ENCODE results near the gene SLC25A21.
A peak's percentile ranks its signal among the peaks of the same experiment; 100 is the strongest.
"Not testable (repeated sequence)": the region's sequence is repeated elsewhere in the genome, so short reads cannot be mapped to it uniquely, and the experiment has no call there.

Gene SLC25A21

DNA sequence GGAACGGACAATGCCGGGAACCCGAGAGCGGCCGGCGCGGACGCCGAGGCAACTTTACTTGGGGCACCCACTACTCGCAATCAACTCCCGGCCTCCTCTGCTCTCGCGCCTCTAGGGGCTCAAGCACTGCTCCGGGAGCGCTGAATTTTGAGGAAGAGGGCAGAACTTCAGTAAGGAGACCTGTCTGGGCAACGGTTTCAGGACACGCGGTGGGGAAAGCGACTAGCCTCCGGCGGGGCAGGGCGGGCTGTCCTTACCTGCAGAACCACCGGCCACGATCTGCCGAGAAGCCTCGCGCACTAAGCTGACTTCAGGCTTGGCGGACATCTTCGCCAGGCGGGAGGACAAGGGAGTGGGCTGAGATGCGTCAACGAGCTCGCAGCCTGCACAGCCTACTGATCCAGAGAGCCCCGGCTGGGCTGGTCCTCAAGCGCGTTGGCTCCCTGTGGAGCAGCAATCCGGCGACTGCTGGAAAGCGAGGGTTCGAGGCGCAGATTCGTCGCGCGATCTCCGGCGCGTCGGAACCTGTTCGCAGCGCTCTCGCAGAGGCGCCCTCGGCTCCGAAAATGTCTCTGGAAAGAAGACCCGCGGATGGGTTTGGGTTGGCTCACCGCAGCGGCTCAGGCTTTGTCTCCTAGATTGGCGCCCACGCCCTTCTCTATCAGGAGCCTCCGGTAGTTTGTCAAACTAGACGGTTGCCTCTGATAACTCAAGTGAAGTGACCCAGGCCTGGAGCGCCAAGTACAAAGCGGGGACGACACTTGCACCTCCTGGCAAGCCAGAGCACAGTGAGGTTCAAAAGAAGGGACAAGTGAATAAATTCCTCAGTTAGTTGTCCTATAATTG is at the start of gene SLC25A21:
Gene SLC25A21 (minus strand): TSS at position 583 of the 846 bp plus-strand sequence.
- Histone ChIP-seq H3K4me3 (peak within 1 kb of the TSS; percentile 31 to 56 (median 52)), H3K27ac (peak within 1 kb of the TSS in 15 of 21 experiments; percentile 20 to 84 (median 73))

GRCh38 chr14:37221073-37221472 is 48.7 kb upstream of the SLC25A21 start:
- H3K4me3 ChIP-seq, result no peak overlapping the region
- H3K27ac ChIP-seq, result no peak overlapping the region

DNA sequence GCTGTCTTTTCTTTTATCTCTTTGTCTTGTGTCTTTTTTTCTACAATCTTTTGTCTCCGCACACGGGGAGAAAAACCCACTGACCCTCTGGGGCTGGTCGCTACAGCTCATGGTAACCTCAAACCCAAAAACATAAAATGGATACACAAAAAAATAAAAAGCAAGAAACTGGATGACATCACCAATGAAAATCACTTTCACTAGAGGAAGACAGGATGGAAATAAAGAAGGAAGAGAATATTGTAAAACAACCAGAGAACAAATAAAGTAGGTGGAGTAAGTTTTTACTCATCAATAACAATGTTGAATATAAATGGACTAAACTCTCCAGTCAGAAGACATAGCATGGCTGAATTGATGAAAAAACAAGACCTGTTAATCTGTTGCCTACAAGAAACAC is 42.9 kb upstream of the SLC25A21 start:
- H3K27ac ChIP-seq, result no peak overlapping the region
- H3K4me3 ChIP-seq, result no peak overlapping the region

GRCh38 chr14:37213016-37213415 is 40.6 kb upstream of the SLC25A21 start:
- Histone ChIP-seq H3K4me3 (no peak overlapping the region), H3K27ac (no peak overlapping the region)

DNA sequence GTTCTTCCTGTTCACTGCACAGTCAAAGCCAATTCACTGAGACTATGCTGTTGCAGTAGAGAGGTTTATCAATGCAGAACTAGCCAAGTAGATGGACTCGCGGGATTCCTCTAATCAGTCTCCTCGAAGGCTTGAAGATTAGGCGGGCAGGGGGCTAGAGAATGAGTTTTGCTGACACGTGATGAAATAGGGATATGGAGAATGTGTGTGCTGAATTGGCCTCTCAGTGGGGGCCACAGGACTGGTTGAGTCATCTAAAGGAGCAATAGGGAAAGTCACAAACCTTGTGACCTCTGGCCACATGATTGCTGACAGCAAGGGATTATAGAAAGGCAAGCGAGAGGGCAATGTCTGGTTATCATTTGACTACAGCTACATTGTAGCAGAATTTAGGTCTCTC is 38.0 kb upstream of the SLC25A21 start:
- Histone ChIP-seq H3K4me3 (no peak overlapping the region), H3K27ac (no peak overlapping the region)

- H3K27ac ChIP-seq, H3K4me3 ChIP-seq: not testable (repeated sequence)
Measured at GRCh38 chr14:37209617-37210016, 37.2 kb upstream of the SLC25A21 start.

GRCh38 chr14:37205623-37206605 is 33.5 kb upstream of the SLC25A21 start:
- not testable (repeated sequence) for H3K4me3 ChIP-seq, H3K27ac ChIP-seq

DNA sequence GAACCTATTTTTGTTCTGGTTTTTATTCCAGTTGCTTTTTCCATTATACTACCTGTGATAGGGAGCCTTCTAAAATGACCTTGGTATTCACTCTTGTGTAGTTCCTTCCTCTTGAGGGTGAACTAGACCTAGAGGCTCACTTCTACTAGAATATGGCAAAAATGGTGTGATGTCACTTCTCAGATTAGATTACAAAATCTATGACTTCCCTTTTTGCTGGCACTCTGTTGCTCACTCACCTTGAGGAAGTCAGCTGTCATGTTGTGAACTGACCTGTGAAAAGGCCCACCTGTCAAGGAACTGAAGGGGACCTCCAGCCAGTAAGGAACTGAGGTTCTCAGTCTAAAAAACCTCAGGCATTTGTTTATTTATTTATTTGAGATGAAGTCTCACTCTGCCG is 31.0 kb upstream of the SLC25A21 start:
- Histone ChIP-seq H3K27ac (no peak overlapping the region), H3K4me3 (no peak overlapping the region)

- Histone ChIP-seq H3K4me3 (no peak overlapping the region), H3K27ac (no peak overlapping the region)
Measured at GRCh38 chr14:37202812-37203211, 30.4 kb upstream of the SLC25A21 start.

- no peak overlapping the region for H3K4me3 ChIP-seq
Measured at GRCh38 chr14:37202265-37202664, 29.9 kb upstream of the SLC25A21 start.

GRCh38 chr14:37201724-37202123 is 29.3 kb upstream of the SLC25A21 start:
- Histone ChIP-seq H3K4me3 (no peak overlapping the region), H3K27ac (no peak overlapping the region)

More at GRCh38 chr14:37202265-37202664, 29.9 kb upstream of the SLC25A21 start:
- no peak overlapping the region for H3K27ac ChIP-seq

- no peak overlapping the region for H3K27ac ChIP-seq
- peak overlapping the region in 1 of 7 experiments; percentile 59 for H3K4me3 ChIP-seq
Measured at GRCh38 chr14:37198907-37199306, 26.5 kb upstream of the SLC25A21 start.

GRCh38 chr14:37198273-37198598 is 25.8 kb upstream of the SLC25A21 start:
- Histone ChIP-seq H3K27ac (peak overlapping the region in 16 of 21 experiments; percentile 37 to 86 (median 74)), H3K4me3 (peak overlapping the region; percentile 40 to 59 (median 49))

- H3K27ac ChIP-seq, result peak within 1 kb of the TSS in 19 of 21 experiments; percentile 25 to 86 (median 72)
Measured at GRCh38 chr14:37197421-37198272, 25.2 kb upstream of the SLC25A21 start, which contains the start of gene MIPOL1. Gene MIPOL1 (plus strand): TSS chr14:37197937. CDS start chr14:37247889, 49,952 bp downstream.

GRCh38 chr14:37196604-37197420 is 24.4 kb upstream of the SLC25A21 start:
- H3K27ac ChIP-seq, result peak overlapping the region in 13 of 21 experiments; percentile 34 to 86 (median 75)
- H3K4me3 ChIP-seq, result peak overlapping the region; percentile 40 to 59 (median 49)

More at GRCh38 chr14:37197421-37198272, 25.2 kb upstream of the SLC25A21 start, which contains the start of gene MIPOL1:
- H3K4me3 ChIP-seq, result peak within 1 kb of the TSS; percentile 40 to 59 (median 49)

DNA sequence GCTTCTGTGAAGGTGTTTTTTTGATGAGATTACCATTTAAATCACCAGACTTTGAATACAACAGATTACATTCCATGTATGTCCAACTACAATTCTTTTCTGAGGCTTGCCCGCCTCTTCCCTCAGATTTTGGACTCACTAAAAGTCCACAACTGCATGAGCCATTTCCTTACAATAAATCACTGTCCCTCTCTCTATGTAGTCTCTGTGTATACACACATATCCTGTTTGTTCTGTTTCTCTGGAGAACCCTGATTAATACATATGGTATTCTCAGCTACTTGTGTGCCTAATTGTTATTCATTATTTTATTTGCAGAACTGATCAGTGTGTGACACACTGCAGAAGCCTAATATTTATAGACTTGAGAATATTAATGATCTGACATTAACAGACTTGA is 22.9 kb upstream of the SLC25A21 start:
- Histone ChIP-seq H3K4me3 (no peak overlapping the region), H3K27ac (no peak overlapping the region)

DNA sequence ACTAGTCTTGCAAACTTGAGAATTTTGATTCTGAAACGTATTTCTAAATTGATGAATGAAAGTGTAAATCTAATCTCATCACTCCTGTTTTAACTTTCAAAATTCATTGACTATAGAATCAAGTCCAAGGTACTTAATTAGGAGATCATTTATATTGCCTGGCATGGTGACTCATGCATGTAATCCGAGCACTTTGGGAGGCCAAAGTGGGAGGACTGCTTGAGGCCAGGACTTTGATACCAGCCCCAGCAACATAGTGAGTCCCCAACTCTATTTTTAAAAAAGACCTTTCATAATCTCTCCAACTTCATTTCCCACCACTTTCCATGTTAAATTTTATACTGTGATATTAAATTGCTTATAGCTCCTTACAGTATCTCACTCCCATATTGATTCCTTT is 22.3 kb upstream of the SLC25A21 start:
- H3K4me3 ChIP-seq, result no peak overlapping the region

DNA sequence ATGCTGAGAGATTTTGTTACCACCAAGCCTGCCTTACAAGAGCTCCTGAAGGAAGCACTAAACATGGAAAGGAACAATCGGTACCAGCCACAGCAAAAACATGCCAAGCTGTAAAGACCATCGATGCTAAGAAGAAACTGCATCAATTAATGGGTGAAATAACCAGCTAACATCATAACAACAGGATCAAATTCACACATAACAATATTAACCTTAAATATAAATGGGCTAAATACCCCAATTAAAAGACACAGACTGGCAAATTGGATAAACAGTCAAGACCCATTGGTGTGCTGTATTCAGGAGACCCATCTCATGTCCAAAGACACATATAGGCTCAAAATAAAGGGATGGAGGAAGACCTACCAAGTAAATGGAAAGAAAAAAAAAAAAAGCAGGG is 17.3 kb upstream of the SLC25A21 start:
- not testable (repeated sequence) for H3K4me3 ChIP-seq, H3K27ac ChIP-seq

More for the DNA sequence above, 22.3 kb upstream of the SLC25A21 start:
- H3K27ac ChIP-seq, result no peak overlapping the region

Measured in skin epidermis (tissue), 12 donors.